GM10248 (cell line): ENCODE measurements around the gene MOK.

Experiments used
- CTCF ChIA-PET: fragments of 300-600 bp; sonication (Branson Sonifier 250); formaldehyde crosslinking; extraction: SDS; loops from one replicate; lab custom pipeline; 2021; ENCODE audit warnings: antibody characterized with exemption; lab: Yijun Ruan, JAX
- POLR2A ChIA-PET: fragments of 350-650 bp; sonication (Branson Sonifier 250); formaldehyde crosslinking; extraction: SDS; loops from one replicate; lab custom pipeline; 2020; ENCODE audit warnings: antibody characterized with exemption; lab: Yijun Ruan, JAX
- DNase-seq: peaks from one replicate; pipeline ENCODE4 v3.0.0; 2012; ENCODE audit errors: extremely low spot score
- CTCF ChIP-seq: IDR thresholded peaks from 2 replicates; pipeline ENCODE4 v1.5.1; 2012; ENCODE audit warnings: mild to moderate bottlenecking, low read depth; ENCODE audit errors: extremely low read depth, missing control alignments, control extremely low read depth

Gene MOK

GRCh38 chr14:102205560-102205959 lies 99.4 kb downstream of the MOK start:
- TF ChIP-seq CTCF, result no peak
- ChIA-PET CTCF (no interaction called here), POLR2A (no interaction called here)
- DNase-seq, result no peak

GRCh38 chr14:102203382-102203781 lies 101.6 kb downstream of the MOK start:
- no peak for DNase-seq
- ChIA-PET POLR2A (no interaction called here), CTCF (no interaction called here)
- TF ChIP-seq CTCF, result no peak

GRCh38 chr14:102202944-102203343 lies 102.0 kb downstream of the MOK start:
- POLR2A ChIA-PET, result no interaction called here
- TF ChIP-seq CTCF, result no peak

GRCh38 chr14:102201776-102202175 lies 103.2 kb downstream of the MOK start:
- no peak for TF ChIP-seq CTCF
- ChIA-PET POLR2A (no interaction called here), CTCF (no interaction called here)
- DNase-seq, result no peak

More at GRCh38 chr14:102202944-102203343, 102.0 kb downstream of the MOK start:
- CTCF ChIA-PET, result no interaction called here
- no peak for DNase-seq

- TF ChIP-seq CTCF, result no peak
- CTCF ChIA-PET, result no interaction called here
- POLR2A ChIA-PET, result no interaction called here
- DNase-seq, result no peak
These were observed 103.6 kb downstream of the MOK start for GRCh38 chr14:102201353-102201738.

- no peak for DNase-seq
- ChIA-PET CTCF (no interaction called here), POLR2A (no interaction called here)
- TF ChIP-seq CTCF, result no peak
These were observed 104.1 kb downstream of the MOK start for GRCh38 chr14:102200690-102201352.
